HG02642 (cell line): ENCODE measurements around the gene OR52N5.

Experiments used
- ATAC-seq: cut with Tn5 transposase; IDR thresholded peaks from one replicate; pipeline ENCODE4 v1.9.1; 2021; ENCODE audit warnings: mild to moderate bottlenecking; ENCODE audit not compliant: unreplicated experiment, poor library complexity

Gene OR52N5

GRCh38 chr11:5726351-5726750 lies 56.8 kb downstream of the OR52N5 start:
- no peak for ATAC-seq
